ENCODE data around the gene ZFAND3. TPM values are rescaled to one million over a fixed set of nuclear protein-coding genes. Genes with fewer than 3 reads are reported as not detected.

The ZFAND3 gene
- polyA plus RNA-seq, 5 donors: 109 to 122 (median 116) TPM

DNA sequence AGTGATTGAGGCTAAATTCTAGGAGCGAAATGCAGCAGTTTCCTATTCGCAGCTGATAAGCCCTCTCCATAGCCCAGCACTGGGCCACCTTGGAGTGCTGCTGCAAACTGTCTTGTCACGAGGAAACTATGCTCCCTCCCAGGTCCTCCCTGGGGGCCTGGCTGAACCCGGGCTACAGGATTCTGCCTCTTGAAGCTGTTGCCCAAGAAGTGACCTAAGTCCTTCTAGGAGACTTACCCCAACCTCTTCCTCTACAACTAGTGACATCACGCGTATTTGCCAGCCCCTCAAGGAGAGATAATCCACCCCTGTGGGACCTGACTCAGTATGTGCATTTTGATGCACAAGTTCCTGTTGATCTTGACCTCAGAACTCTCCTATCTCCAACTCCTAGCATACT is 26.5 kb upstream of the ZFAND3 start:
- no peak for DNase-seq

DNA sequence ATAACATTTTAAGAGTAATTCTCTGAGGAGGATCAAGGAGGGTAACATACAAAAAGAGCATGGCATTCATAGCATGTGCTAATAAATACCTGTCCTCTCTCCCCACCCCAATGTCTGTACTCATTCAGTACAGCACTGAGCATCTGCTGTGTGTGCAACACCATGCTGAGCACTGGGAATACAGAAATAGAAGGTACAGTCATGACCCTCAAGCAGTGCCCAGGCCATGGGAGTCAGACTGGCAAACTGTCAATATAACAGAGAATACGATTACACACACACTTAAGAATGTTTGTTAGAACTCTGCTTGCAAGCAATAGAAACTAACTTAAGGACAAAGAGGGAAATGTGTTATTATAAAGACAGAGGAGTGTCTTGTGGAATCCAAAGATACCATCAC is 24.7 kb upstream of the ZFAND3 start:
- no peak for DNase-seq

DNA sequence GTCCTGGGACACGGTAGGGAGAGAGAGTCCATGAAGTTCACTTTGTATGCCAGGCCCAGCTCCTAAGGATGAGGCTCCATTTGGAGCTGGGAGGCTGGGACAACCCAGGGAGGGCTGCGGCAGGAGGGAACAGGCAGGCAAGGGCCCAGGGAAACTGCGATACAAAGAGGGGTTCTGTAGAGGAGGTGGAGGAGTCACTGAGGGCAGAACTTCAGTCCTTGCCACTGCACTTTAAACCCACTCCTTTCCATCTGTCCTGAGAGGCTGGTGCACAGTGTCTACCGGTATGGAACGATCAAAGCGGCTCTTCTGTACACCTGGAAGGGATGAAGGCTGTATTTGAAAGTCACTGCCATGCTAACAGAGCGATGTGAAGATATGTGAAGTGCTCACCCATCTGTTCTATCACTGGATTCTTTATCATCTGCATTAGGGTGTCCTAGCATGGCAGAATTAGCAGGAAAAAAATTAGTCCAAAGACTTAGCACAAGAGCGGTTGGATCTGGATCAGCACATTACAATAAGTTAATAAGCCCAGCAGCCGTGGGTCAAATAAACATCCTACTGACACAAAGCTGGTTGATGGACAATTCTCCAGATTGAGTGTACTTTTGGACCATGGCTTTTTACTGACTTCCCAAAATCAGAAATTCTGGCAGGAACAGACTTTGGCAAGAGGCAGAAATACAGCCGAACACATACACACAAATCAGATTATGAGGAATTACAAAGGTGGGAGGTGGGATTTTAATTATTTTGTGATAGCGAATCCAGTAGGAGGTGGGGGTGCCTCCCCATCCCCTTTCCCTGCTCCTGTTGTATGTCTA is 20.9 kb upstream of the ZFAND3 start:
- no peak for DNase-seq

DNA sequence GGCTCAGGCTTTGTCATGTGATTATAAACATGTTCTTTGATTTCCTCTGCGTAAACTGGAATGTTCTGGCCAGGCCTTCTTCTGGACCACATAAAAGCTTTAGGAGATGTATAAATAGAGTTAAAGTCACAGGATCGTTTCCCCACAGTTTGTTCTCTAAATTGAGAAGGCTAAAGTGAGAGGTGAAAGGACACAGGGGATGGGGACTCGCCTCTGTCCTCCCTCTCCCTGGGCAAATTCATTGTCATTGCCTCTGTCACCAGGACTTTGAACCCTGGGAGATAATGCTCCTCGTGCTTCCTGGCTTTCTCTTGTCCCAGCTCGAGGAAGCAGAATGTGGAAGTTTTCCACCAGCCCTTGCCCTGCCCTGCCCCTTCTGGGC is 20.3 kb upstream of the ZFAND3 start:
- DNase-seq: no peak

DNA sequence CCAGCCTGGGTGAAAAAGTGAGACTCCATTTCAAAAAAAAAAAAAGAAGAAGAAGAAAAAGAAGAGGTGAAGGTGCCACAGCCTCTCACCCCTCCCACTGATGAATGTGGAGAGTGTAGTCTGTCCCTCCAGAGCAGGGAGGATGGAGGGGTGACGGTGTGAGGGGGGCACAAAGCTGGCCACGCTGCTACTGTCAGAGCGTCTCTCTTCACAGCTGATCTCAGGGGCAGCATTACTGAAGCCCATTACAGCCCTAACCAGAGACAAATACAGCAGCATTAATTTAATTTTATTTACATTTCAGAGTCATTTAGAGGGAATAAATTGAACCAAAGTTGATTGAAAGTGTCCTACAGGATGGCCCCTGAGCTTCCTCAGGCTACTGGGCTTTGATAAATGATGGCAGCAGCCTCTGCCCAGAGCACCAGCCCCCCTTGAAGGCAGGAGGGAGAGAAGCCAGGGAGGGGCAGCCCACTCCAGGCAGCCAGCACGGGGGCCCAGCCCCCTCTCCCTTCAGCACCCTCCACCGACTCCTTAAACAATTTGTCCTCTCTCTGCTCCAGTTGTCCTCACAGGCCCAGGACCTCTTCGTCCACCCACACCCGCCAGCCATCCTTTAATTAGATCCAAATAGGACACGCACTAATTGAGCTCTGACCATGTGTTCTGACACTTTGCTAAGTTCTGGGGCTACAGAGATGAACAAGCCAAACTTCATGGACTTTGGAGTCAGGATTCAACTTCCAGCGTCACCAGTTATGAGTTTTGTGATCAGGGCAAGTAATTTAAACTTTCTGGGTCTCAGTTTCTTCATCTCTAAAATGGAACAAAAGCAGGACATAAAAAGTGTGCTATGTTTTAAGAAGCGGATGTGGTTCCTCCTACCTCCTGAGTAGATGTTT is 18.6 kb upstream of the ZFAND3 start:
- no peak for DNase-seq

DNA sequence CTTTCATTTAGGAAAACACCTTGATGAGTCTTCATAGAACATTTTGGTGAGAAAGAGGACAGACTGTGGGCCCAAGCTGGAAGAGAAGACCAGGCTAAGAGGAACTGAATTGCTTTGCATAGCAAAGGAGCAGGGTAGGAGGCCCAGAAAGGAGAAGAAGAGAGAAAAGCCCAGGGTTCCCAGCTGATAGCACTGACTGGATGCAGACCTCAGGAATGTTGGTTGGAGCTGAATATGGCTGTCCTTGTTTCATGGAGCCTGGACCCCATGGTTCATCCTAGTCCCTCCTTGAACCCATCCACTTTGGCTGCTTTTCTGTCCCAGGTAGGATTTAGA is 18.0 kb upstream of the ZFAND3 start:
- no peak for DNase-seq

DNA sequence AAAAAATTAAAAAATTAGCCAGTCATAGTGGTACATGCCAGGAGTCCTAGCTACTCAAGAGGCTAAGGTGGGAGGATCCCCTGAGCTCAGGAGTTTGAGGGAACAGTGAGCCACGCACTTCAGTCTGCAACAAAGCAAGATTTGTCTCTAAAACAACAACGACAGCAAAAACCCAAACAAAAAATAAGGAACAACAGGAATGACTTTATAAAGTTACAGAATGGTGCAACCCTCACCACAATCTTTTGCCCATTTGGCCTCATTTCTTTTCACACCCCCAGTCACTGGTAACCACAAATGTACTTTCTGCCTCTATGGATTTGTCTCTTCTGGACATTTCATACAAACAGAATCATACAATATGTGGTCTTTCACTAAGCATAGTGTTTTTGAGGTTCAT is 16.7 kb upstream of the ZFAND3 start:
- DNase-seq: no peak

DNA sequence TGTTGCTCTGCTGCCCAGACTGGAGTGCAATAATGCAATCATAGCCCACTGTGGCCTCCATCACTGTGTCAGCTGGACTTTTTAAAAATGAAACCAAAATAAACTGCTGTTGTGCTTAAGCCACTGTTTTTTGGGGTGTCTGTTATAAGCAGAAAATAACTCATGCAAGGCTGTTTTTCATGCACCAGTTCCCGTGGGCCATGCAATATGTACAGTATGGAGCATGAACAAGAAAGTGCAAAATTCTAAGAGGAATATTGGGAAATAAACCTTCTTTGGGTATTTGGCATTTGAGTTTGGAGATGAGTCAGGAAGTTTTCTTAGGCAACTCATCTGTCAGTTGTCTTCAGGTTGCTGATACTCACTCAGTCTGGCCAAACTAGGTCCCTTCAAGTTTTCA is 14.9 kb upstream of the ZFAND3 start:
- no peak for DNase-seq

DNA sequence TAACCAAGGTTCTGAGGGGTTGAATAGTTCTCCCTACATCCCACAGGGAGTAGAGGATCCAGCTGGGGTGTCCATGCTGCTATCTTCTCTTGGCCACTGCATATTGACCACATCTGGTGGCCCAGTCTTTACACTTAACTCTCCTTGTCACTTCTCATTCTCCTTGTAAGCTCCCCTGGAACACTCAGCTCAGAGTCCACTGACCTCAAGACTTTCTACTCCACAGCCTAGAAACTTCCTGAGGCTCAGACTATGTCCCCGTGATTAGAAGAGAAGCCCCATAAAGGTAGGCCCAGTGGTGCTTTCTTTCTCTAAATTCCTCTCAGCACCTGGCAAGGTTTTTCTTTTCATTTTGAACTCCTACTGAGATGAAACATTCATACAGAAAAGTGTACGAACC is 13.3 kb upstream of the ZFAND3 start:
- no peak for DNase-seq

DNA sequence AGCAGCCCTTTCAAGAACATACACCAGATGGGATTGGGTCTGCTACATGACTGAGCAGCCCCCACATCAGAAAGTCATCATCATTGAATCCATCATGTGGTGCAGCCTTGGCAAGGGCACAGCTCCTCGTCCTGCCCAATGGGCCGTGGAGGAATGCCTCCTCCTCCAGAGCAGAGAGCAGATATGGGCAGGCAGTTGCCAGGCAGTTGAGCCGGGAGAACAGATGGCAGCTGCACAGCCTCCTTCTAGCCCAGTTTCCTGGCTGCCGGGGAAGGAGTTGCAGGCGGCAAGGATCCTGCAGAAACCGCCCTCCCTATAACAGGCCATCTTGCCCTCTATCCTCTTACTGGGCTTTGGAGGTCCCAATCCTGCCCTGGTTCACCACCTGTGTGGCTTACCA is 11.9 kb upstream of the ZFAND3 start:
- DNase-seq: no peak

DNA sequence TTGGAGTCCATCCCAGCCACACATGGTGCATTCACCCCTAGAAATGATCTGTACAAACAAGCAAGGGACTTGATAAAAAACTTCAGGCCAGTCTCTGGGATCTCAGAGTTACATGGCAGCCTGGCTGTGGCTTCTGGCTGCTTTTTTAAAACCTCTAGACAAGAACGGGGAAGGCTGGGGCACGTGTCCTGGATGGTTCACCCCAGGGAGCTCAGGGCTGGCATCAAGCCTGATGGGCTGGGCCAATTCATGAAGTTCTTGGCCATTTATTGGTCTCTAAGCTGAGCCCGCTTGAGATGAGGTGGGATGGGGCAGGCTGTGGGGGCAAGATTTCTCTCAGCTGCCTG is 10.4 kb upstream of the ZFAND3 start:
- DNase-seq: no peak

DNA sequence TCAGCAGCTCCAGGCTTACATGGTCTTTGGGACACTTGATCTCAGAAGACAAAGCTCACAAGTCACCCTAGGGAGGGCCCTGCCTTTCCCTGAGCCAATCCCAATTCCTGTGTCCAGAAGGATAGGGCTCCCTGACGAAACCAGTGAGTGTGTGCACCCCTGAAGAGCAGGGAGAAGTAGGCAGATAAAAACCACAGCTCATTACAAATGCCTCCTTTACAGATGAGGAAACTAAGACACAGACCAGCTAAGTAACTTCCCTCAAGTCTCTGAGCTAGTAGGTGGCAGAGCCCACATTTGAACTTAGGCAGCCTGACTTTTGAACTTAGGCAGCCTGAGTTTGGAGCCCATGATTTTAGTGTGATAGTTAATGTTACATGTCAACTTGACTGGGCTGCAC is 6.7 kb upstream of the ZFAND3 start:
- no peak for DNase-seq

DNA sequence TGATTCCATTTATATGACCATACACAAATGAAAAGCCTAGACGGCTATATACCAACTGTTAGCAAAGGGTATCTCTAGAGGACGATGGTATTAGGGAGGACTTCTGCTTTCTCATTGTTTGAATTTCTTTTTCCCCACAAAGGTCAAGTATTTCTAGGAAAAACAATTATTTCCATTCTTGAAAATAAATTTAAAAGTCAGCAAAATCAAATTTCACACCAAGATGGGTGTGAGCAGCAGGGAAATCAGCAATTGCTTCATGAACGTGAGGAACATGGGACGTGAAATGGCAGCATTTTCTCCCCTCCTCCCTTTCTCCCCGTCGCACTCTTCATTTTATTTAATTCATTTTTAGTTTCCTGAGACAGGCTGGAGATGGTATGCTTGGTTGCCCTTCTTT is 5.2 kb upstream of the ZFAND3 start:
- no peak for DNase-seq

DNA sequence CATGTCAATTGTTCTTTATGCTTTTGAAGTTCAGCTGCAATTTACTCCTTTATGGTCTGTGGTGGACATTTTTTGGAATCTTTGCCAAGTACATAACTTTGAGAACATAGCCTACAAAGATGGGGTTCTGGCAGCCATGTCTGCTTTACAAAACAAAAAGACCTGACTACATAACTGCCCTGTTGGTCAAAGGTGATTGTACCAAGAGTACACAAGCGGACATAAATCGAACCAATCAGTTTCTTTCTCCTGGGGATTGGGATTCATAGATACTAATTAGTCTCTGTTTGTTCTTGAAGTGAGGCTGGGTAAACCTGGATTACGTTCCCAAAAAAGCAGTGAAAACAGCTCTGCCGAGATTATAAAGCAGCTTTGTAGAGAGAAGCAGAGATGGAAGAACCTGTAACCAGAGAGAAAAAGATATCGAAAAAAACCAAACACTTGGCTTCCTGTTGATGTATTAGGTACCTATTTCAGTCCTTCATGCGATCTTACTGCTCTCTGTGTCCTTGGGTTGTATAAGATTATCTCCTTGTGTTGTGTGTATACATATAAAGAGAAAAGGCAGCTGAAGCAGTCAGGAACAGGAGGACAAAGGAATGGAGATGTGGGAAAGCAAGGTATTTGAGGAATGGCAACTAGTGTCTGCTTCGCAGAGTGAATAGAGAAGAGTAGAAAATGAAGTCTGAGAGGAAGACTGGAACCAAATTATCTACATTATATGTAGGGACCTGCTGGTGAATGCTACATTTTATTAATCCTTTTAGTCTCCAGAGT is 2.7 kb upstream of the ZFAND3 start:
- no peak for DNase-seq

DNA sequence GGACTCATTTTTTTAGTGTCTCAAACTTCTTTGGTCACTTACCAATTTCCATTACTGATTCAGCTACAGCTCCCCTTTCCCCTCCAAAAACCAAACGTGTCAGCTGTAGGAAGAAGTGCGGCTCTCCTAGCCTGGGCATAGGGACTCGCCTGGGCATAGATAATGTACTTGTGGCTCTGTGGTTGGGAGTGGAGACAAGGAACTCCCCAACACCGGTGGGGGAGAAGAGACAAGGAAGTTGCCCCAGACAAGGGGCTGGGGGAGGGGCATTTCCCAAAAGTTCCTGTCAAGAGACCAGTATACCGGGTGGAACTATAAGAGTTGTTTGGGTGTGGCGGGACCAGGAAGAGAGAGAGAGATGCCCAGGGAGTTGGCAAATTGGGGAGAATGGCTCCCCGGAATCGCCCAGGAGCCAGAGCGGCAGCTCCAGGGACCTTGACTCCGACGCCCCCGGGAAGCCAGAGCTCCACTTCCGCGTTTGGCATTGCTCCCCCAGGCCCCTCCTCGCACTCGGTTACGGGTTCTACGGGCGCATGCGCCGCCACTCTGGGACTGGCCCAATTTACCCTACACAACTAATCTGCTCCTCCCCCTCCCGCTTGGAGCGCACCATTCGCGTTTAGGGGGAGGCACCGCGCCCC is 871 bp upstream of the ZFAND3 start:
- DNase-seq: peak; percentile 98 to 99

DNA sequence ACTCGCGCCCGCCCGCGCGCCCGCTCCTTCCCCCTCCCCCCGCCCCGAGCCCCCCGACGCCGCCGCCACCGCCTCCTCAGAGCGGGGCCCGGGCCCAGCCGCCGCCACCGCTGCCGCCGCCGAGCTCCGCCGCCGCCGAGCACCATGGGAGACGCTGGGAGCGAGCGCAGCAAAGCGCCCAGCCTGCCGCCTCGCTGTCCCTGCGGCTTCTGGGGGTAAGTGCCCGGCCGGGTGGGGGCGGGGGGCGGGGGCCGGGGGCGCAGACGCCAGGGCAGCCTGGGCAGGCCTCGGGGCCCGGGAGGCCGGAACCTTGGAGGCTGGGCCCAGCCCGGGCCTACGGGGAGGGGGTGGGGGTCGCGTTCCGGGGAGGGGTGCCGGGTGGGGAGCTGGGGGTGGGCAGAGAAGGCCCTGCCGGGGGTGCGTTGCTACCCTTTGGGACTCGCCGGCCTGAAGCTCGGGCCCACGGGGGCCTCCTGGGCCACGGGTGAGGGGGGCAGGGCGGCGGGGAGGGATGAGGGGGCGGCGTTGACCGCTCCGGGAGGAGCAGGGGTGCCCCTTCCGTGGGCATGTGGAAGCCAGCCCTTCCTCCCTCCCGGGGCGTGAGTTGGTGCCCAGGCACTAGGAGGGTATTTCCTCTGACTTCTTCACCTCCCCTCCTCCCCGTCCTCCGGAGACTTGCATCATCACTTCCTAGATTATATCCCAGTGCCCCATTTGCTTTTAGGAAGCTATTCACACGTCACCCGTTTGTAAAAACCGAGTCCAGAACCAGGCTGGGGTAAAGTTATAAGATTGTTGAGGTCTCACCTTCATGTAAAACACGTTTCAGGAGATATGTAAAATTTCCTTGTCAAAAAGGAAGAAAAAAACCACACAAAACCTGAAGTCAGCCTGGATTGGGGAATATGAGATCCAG is 533 bp downstream of the ZFAND3 start:
- DNase-seq: peak; percentile 43 to 46

DNA sequence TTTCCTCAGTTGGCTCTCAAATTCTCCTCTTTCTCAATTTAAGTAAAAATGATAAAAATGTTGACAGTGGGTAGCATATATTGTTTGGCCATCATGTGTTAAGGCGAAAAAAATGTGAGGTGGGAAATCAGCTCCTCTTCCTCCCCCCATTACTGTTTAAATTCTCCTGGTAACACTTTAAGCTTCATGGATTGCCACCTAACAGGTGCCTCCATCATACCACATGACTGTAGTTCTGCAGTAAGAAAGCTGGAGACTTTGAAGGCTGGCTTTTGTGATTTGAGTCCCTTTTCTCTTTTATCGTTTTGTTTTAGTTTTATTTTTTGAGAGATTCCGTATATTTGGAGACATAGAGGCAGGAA is 1.2 kb downstream of the ZFAND3 start:
- DNase-seq: no peak

DNA sequence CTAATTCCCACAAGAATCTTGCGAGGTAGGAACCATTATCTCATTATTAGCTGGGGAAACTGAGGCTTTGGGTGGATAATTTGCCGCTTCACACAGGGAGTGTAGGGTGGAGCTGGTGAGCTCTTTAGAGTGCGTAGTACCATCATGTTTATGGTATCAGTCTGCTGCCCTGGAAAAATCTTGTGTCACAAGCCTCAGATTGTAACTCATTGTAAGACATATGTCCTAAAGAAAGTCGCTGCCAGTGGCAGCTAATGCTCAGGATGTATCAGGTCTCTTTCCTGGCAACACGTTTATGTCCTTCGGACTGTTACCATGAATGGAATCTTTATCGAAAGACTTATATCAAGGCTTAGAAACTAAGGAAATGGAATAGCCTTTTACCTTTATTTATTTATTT is 1.9 kb downstream of the ZFAND3 start:
- no peak for DNase-seq

DNA sequence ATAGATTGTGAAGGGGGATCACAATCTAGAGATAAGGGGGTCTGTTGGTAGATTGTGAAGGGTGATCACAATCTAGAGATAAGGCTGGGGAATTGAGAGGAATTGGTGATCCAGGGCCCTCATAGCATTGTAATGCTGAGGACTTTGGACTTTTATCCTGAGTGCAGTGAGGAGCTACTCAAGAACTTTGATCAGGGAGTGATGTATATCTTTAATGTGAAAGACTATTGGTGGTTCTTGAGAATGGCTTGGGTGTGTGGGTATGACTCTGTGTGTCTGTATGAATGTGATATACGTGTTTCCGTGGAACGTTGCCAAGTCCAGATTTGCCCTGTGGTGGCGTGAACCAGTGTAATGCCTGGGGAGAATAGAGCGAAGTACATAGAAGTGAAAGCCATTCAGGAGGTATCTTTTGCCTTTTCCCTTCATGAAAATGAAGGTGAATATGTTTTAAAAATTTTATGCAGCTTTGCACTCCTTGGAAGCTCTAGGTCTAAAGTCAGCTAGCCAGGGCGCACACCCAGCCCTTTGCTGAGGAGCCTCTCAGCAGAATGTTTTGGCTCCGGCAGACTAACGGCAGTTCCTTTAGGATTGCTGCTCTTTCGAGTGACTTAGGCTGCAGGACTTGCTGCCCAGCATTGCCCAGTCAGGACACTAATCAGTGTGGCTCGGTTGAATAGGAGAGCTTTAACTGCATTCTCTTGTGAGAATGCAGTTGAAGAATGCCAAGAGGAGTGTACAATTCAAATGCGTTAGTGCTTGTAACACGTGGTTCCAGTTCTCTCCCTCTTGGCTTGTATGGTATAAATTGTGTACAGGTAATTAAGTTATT is 3.5 kb downstream of the ZFAND3 start:
- no peak for DNase-seq

DNA sequence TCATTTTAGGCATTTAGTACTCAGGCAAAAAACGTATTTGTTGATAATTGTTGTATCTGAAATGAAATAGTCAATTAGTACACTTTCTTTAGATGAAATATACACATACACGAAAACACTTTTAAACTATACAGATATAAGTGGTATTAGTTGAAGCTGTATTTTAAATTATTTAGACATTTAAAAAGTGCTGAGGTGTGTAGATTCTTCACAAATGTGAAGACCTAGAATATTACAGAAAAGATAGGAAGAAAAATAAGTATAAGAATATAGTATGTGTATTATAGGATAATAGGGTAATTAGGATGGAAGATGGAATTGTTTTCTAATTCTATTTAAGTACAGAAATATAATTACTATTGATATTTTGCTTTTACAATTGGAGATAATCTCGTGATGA is 4.6 kb downstream of the ZFAND3 start:
- DNase-seq: no peak

All from right lung (tissue), 5 donors.